Measurements from ENCODE around the gene ZNF692.

DNA sequence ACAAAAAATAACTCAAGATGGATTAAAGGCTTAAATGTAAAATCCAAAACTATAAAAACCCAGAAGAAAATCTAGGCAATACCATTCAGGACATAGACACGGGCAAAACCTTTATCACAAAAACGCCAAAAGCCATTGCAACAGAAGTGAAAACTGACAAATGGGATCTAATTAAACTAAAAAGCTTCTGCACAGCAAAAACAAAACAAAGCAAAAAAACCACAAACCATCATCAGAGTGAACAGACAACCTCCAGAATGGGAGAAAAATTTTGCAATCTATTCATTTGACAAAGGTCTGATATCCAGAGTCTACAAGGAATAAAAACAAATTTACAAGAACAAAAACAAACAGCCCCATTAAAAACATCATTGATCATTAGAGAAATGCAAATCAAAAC, 42.7 kb upstream of the ZNF692 start:
- no peak for TF ChIP-seq POLR2A (IDR thresholded peaks at IDR 0.05; ENCODE audit: low read length)
- TF ChIP-seq GATA1 (IDR thresholded peaks at IDR 0.05; ENCODE audit: low read depth, low read length) = no peak

Measured in erythroblast (primary cell).